GM19025 (cell line): Measurements from ENCODE around the gene CTDNEP1.

Experiments
- ATAC-seq: cut with Tn5 transposase; IDR thresholded peaks from one replicate; pipeline ENCODE4 v1.9.1; 2021; ENCODE audit warnings: mild to moderate bottlenecking, low read depth, moderate library complexity; ENCODE audit not compliant: unreplicated experiment

The CTDNEP1 gene

GRCh38 chr17:7216242-7217112 lies 35.1 kb downstream of the CTDNEP1 start:
- no peak for ATAC-seq

GRCh38 chr17:7215652-7216180 lies 35.8 kb downstream of the CTDNEP1 start:
- no peak for ATAC-seq

- no peak for ATAC-seq
Measured at GRCh38 chr17:7215136-7215638, 36.3 kb downstream of the CTDNEP1 start.

- peak; percentile 63 for ATAC-seq
Measured at GRCh38 chr17:7214300-7215135, 37.0 kb downstream of the CTDNEP1 start.

- no peak for ATAC-seq
Measured at GRCh38 chr17:7213895-7214299, 37.6 kb downstream of the CTDNEP1 start.

- ATAC-seq, result no peak
Measured at GRCh38 chr17:7211491-7212273, 39.9 kb downstream of the CTDNEP1 start.

GRCh38 chr17:7208754-7209460 lies 42.6 kb downstream of the CTDNEP1 start:
- ATAC-seq, result no peak

- ATAC-seq, result no peak
Measured at GRCh38 chr17:7208027-7208571, 43.4 kb downstream of the CTDNEP1 start.

GRCh38 chr17:7207120-7208001 lies 44.2 kb downstream of the CTDNEP1 start:
- ATAC-seq, result no peak

GRCh38 chr17:7205561-7205960 lies 46.0 kb downstream of the CTDNEP1 start:
- ATAC-seq, result no peak

- peak; percentile 86 for ATAC-seq
Measured at GRCh38 chr17:7204828-7205461, 46.6 kb downstream of the CTDNEP1 start.

- ATAC-seq, result no peak
Measured at GRCh38 chr17:7204336-7204735, 47.2 kb downstream of the CTDNEP1 start.

GRCh38 chr17:7203391-7203790 lies 48.1 kb downstream of the CTDNEP1 start:
- no peak for ATAC-seq

- ATAC-seq, result no peak
Measured at GRCh38 chr17:7196651-7197401, 54.7 kb downstream of the CTDNEP1 start.

GRCh38 chr17:7195971-7196370 lies 55.6 kb downstream of the CTDNEP1 start:
- ATAC-seq, result no peak
